Kidney (tissue), 14 donors: ENCODE data around the gene SPTAN1. TPM values are rescaled to one million over a fixed set of nuclear protein-coding genes. Genes with fewer than 3 reads are reported as not detected.

Source experiments
- DNase-seq, 5 donors: peaks; one replicate each; pipeline ENCODE4 v3.0.0-alpha.2; 2013 to 2020
- FAIRE-seq: peaks from 2 replicates; lab custom pipeline; 2012; peaks lifted over from hg19 to GRCh38; lab: Jason Lieb, UNC
- H3K27ac ChIP-seq, 2 donors: one replicate each; pipeline ENCODE4 v1.7.0; 2013; ENCODE audit warnings: low read depth in 2 of 2, low read length in 2 of 2, inconsistent platforms in 1 of 2
- H3K27me3 ChIP-seq: one replicate; pipeline ENCODE4 v1.7.1; 2013; ENCODE audit warnings: low read length, inconsistent platforms; ENCODE audit not compliant: control insufficient read depth, insufficient read depth
- H3K36me3 ChIP-seq, 3 donors: one replicate each; pipeline versions ENCODE4 v1.7.0 to v1.7.1; 2013; ENCODE audit warnings: low read length in 3 of 3, control low read depth in 1 of 3, inconsistent platforms in 1 of 3; ENCODE audit not compliant: insufficient read depth in 3 of 3, control insufficient read depth in 2 of 3
- H3K4me1 ChIP-seq, 3 donors: one replicate each; pipeline versions ENCODE4 v1.7.0 to v1.7.1; 2013; ENCODE audit warnings: low read length in 3 of 3, inconsistent platforms in 1 of 3, low read depth in 1 of 3; ENCODE audit not compliant: control insufficient read depth in 2 of 3, insufficient read depth in 2 of 3
- H3K4me3 ChIP-seq, 3 donors: one replicate each; pipeline versions ENCODE4 v1.7.0 to v1.8.1; 2013; ENCODE audit warnings: low read length in 3 of 3, control low read depth in 1 of 3, inconsistent platforms in 1 of 3
- H3K9ac ChIP-seq, 3 donors: one replicate each; pipeline versions ENCODE4 v1.7.0 to v1.7.1; 2013; ENCODE audit warnings: low read length in 3 of 3, control low read depth in 1 of 3, inconsistent platforms in 1 of 3
- H3K9me3 ChIP-seq, 3 donors: one replicate each; pipeline versions ENCODE4 v1.7.0 to v1.7.1; 2013; ENCODE audit warnings: low read length in 3 of 3, control low read depth in 1 of 3, inconsistent platforms in 1 of 3; ENCODE audit not compliant: control insufficient read depth in 2 of 3, insufficient read depth in 1 of 3
- CTCF ChIP-seq: IDR thresholded peaks from 3 replicates; pipeline ENCODE4 v1.5.1; 2012; ENCODE audit warnings: mild to moderate bottlenecking, moderate library complexity, borderline replicate concordance; ENCODE audit not compliant: insufficient read depth; ENCODE audit errors: extremely low read depth
- intact Hi-C: fragments of 100-400 bp; cut with DNase I; formaldehyde crosslinking; loops from one replicate; pipeline ENCODE4 v1.11.1; 2022
- polyA plus RNA-seq: library from polyadenylated mRNA; stranded (reverse); fragments of 350-450 nt; fragmentation: Illumina TruSeq; extraction: RNeasy Lipid Tissue Mini Kit (QIAGEN cat#74804); gene quantifications from one replicate; pipeline ENCODE4 v1.2.3, GENCODE V29; 2014; ENCODE audit warnings: low read depth, low replicate concordance; ENCODE audit not compliant: insufficient read depth
- total RNA-seq: library from RNA; stranded (reverse); fragmentation: NEBNext Ultra II Directional; extraction: Animal tissue kit (Norgen Biotek cat#: 25700); gene quantifications from one replicate; pipeline ENCODE4 v1.2.1, GENCODE V29; 2021
- donor health status: control.
- donor health status: control.
- donor health status: control.
- donor health status: control.
- donor health status: control.
- donor health status: DM: yes; HTN: yes; CAD: no.
- donor health status: Normal renal cell carcinoma (clear cell type).

Gene SPTAN1
- total and polyA plus RNA-seq, 2 donors from 2014 or later, result 210 to 354 TPM

DNA sequence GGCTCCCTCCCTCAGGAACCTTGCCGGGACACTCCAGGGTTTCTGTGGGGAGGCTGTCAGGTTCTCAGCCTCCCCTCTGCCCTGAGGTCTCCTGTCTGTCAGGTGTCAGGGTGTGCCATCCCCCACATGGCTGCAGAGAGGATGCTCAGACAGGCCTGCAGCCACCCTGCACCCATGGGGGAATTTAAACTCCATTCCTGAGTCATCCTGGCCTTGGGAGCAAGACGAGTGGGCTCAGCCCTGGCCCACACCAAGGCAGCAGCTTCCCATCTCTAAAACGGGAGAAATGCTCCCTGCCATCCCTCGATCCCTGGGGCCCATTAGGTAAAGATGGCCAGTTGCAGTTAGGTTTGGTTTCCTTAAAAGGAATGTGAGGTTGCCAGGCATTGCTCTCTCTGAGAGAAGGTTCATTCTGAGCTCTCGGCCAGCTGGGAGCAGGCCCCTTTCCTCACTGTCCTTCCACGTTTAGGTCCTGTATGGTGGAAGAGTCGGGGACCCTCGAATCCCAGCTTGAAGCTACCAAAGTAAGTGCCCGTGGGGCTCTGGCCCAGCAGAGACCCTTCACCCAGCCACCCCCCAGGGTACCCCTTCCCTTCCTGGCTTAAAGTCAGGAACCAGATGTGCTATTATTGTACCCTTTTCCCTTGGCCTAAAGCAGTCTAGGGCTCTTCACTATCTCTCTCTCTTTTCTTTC is 77.6 kb downstream of the SPTAN1 start:
- intact Hi-C loops, result no loop called here
- H3K27me3 ChIP-seq, result no peaks in the 10 kb centered on the region
- H3K27ac ChIP-seq, result no peak overlapping the region
- H3K36me3 ChIP-seq, result peaks cover 4 to 86% (median 51%) of the 10 kb centered on the region in 3 donors
- TF ChIP-seq CTCF, result no peak
- H3K9me3 ChIP-seq, result no peaks in the 10 kb centered on the region
- H3K4me3 ChIP-seq, result no peak overlapping the region
- H3K9ac ChIP-seq, result no peak overlapping the region
- FAIRE-seq (no peak), DNase-seq (peak in 1 of 5 donors; percentile 21)
- H3K4me1 ChIP-seq, result peaks cover 0 to 17% (median 4%) of the 10 kb centered on the region in 3 donors

DNA sequence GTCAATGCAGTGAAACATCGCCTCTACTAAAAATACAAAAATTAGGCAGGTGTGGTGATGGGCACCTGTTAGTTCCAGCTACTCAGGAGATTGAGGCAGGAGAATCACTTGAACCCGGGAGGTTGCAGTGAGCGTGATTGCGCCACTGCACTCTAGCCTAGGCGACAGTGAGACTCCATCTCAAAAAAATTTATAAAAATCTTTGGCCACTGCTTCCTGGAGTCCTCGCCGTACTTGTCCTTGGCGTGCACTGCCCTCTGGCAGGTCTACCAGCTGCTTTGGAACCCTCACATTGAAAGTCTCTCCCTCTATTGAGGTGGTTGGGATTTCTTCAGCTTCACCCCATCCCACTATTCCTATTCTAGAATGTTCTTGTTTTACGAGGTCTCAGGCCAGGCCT is 79.2 kb downstream of the SPTAN1 start:
- intact Hi-C loops, result no loop called here

DNA sequence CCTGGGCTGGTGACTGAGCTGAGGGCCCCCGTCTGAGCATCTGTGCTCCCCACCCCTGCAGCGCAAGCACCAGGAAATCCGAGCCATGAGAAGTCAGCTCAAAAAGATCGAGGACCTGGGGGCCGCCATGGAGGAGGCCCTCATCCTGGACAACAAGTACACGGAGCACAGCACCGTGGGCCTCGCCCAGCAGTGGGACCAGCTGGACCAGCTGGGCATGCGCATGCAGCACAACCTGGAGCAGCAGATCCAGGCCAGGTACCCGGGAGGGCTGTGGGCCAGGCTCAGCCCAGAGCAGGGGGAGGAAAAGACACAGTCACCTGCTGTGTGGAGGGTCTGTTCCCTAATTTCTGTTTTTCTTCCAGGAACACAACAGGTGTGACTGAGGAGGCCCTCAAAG is 79.7 kb downstream of the SPTAN1 start:
- Histone ChIP-seq H3K4me1 (peaks cover 0 to 28% (median 9%) of the 10 kb centered on the region in 3 donors), H3K4me3 (no peak overlapping the region), H3K36me3 (peaks cover 4 to 66% (median 39%) of the 10 kb centered on the region in 3 donors), H3K9me3 (no peaks in the 10 kb centered on the region), H3K27me3 (no peaks in the 10 kb centered on the region), H3K27ac (no peak overlapping the region), H3K9ac (no peak overlapping the region)
- intact Hi-C loops, result no loop called here
- no peak for TF ChIP-seq CTCF
- no peak for FAIRE-seq
- no peak for DNase-seq

More for the DNA sequence above, 79.2 kb downstream of the SPTAN1 start:
- FAIRE-seq (no peak), DNase-seq (no peak)
- H3K27ac ChIP-seq, result no peak overlapping the region
- no peaks in the 10 kb centered on the region for H3K27me3 ChIP-seq
- H3K9me3 ChIP-seq, result no peaks in the 10 kb centered on the region
- peaks cover 4 to 70% (median 41%) of the 10 kb centered on the region in 3 donors for H3K36me3 ChIP-seq
- no peak overlapping the region for H3K9ac ChIP-seq
- H3K4me3 ChIP-seq, result no peak overlapping the region
- H3K4me1 ChIP-seq, result peaks cover 0 to 27% (median 9%) of the 10 kb centered on the region in 3 donors
- TF ChIP-seq CTCF, result no peak
